ENCODE data around the gene TMEM87A.
"Not testable (repeated sequence)": the region's sequence is repeated elsewhere in the genome, so short reads cannot be mapped to it uniquely, and the experiment has no call there.

The TMEM87A gene

GRCh38 chr15:42270996-42271395, 2.2 kb downstream of the TMEM87A start:
- DNase-seq = no peak

GRCh38 chr15:42270551-42270950, 2.7 kb downstream of the TMEM87A start:
- no peak for DNase-seq

- DNase-seq = no peak
These were observed 5.9 kb downstream of the TMEM87A start for GRCh38 chr15:42267286-42267685.

GRCh38 chr15:42264795-42265194, 8.4 kb downstream of the TMEM87A start:
- no peak for DNase-seq

- DNase-seq = no peak
These were observed 19.9 kb downstream of the TMEM87A start for GRCh38 chr15:42253300-42253699.

- DNase-seq = no peak
These were observed 32.4 kb downstream of the TMEM87A start for GRCh38 chr15:42240823-42241222.

- DNase-seq = no peak
These were observed 33.6 kb downstream of the TMEM87A start for GRCh38 chr15:42239528-42240182.

- no peak for DNase-seq
These were observed 40.1 kb downstream of the TMEM87A start for GRCh38 chr15:42233107-42233506.

GRCh38 chr15:42232606-42233005, 40.6 kb downstream of the TMEM87A start:
- DNase-seq = no peak

GRCh38 chr15:42231088-42231487, 42.1 kb downstream of the TMEM87A start:
- DNase-seq = no peak

- DNase-seq = not testable (repeated sequence)
These were observed 44.3 kb downstream of the TMEM87A start for GRCh38 chr15:42228981-42229380.

- DNase-seq = no peak
These were observed 45.2 kb downstream of the TMEM87A start for GRCh38 chr15:42228036-42228435.

GRCh38 chr15:42226648-42227047, 46.6 kb downstream of the TMEM87A start:
- no peak for DNase-seq

GRCh38 chr15:42220216-42220615, 53.0 kb downstream of the TMEM87A start:
- DNase-seq = no peak

- no peak for DNase-seq
These were observed 54.2 kb downstream of the TMEM87A start for GRCh38 chr15:42218953-42219592.

- DNase-seq = no peak
These were observed 55.7 kb downstream of the TMEM87A start for GRCh38 chr15:42217568-42217967.

- DNase-seq = no peak
These were observed 57.1 kb downstream of the TMEM87A start for GRCh38 chr15:42215913-42216829.

- DNase-seq = no peak
These were observed 58.6 kb downstream of the TMEM87A start for GRCh38 chr15:42214600-42214999.

GRCh38 chr15:42213511-42213910, 59.7 kb downstream of the TMEM87A start:
- no peak for DNase-seq

- no peak for DNase-seq
These were observed 62.5 kb downstream of the TMEM87A start for GRCh38 chr15:42210696-42211095.

GRCh38 chr15:42207674-42208579, 65.3 kb downstream of the TMEM87A start, which contains the start of gene VPS39:
Gene VPS39, minus strand, starts transcription at chr15:42208304. Its CDS starts 151 bp downstream, at chr15:42208153.
- peak; percentile 76 for DNase-seq

GRCh38 chr15:42206406-42206805, 66.8 kb downstream of the TMEM87A start:
- DNase-seq = no peak

Data from NCI-H1436 (cell line).